Esophagus squamous epithelium (tissue), 5 donors: Measurements from ENCODE around the gene C10orf71. TPM values are rescaled to one million over a fixed set of nuclear protein-coding genes. Genes with fewer than 3 reads are reported as not detected.

Experiments
- DNase-seq: peaks from one replicate; lab custom pipeline; 2025; lab: John Stamatoyannopoulos, UW
- H3K27ac ChIP-seq, 4 donors: fragments of 200-600 bp; sonication (generic); one replicate each; pipeline ENCODE4 v1.5.1; 2016 to 2019; ENCODE audit warnings: mild to moderate bottlenecking in 1 of 4
- H3K27me3 ChIP-seq, 4 donors: fragments of 200-600 bp; sonication (generic); 1 replicate in 3 of 4; 2 replicates in 1 of 4; pipeline versions ENCODE4 v1.5.1 to v1.6.0; 2017 to 2021; ENCODE audit warnings: antibody characterized with exemption in 1 of 4
- H3K36me3 ChIP-seq, 3 donors: fragments of 200-600 bp; sonication (generic); one replicate each; pipeline ENCODE4 v1.5.1; 2016 to 2019
- H3K4me1 ChIP-seq, 3 donors: fragments of 200-600 bp; sonication (generic); one replicate each; pipeline ENCODE4 v1.5.1; 2017 to 2019
- H3K4me3 ChIP-seq, 4 donors: fragments of 200-600 bp; sonication (generic); 1 replicate in 3 of 4; 2 replicates in 1 of 4; pipeline ENCODE4 v1.5.1; 2016 to 2019; ENCODE audit warnings: mild to moderate bottlenecking in 2 of 4, moderate library complexity in 1 of 4
- H3K9me3 ChIP-seq, 3 donors: fragments of 200-600 bp; sonication (generic); one replicate each; pipeline ENCODE4 v1.5.1; 2016 to 2019
- CTCF ChIP-seq, 6 experiments: fragments of 450-650 bp in 4 of 6; fragments of 200-600 bp in 2 of 6; sonication (generic) in 2 of 6; IDR thresholded peaks; one replicate each; pipeline ENCODE4 v1.5.1; 2016 to 2019; ENCODE audit warnings: antibody characterized with exemption in 6 of 6, mild to moderate bottlenecking in 4 of 6, moderate library complexity in 4 of 6
- POLR2A ChIP-seq, 4 donors: fragments of 450-650 bp; IDR thresholded peaks; one replicate each; pipeline ENCODE4 v1.6.1; 2017; ENCODE audit warnings: antibody characterized with exemption in 4 of 4, mild to moderate bottlenecking in 4 of 4, moderate library complexity in 3 of 4
- WGBS, 2 donors: methylation state at CpG; one replicate each; pipeline ENCODE4 v1.1.5; 2018; 5-methylcytosine and 5-hydroxymethylcytosine counted together
- intact Hi-C: fragments of 100-400 bp; cut with DNase I; formaldehyde crosslinking; loops from one replicate; pipeline ENCODE4 v1.15.0; 2022
- total RNA-seq, 4 donors: library from RNA; depleted of rRNA; stranded (reverse); fragments of >200 nt; gene quantifications; one replicate each; pipeline ENCODE4 v1.1.0, GENCODE V29; 2016
- donor health status: DM: yes; HTN: yes; CAD: no.

Gene C10orf71
- total RNA-seq, 4 donors from 2014 or later, result under 0.01 TPM; not detected in 3

GRCh38 chr10:49318028-49318427 lies 19.1 kb downstream of the C10orf71 start:
- no peak for DNase-seq
- WGBS, 2 donors, result 78 to 82% methylated on average over 4 to 6 of the region's 6 CpGs
- Histone ChIP-seq H3K4me3 (no peak overlapping the region), H3K9me3 (no peaks in the 10 kb centered on the region), H3K27me3 (no peaks in the 10 kb centered on the region), H3K27ac (no peak overlapping the region), H3K36me3 (no peaks in the 10 kb centered on the region), H3K4me1 (no peaks in the 10 kb centered on the region)
- intact Hi-C loops, result no loop called here
- no peak for TF ChIP-seq CTCF (IDR thresholded peaks at IDR 0.05)
- no peak for TF ChIP-seq POLR2A (IDR thresholded peaks at IDR 0.05)

- no peaks in the 10 kb centered on the region for H3K4me1 ChIP-seq
- H3K27me3 ChIP-seq, result no peaks in the 10 kb centered on the region
- H3K36me3 ChIP-seq, result no peaks in the 10 kb centered on the region
- intact Hi-C loops, result no loop called here
- H3K9me3 ChIP-seq, result no peaks in the 10 kb centered on the region
- H3K27ac ChIP-seq, result no peak overlapping the region
- H3K4me3 ChIP-seq, result no peak overlapping the region
- no peak for DNase-seq
- TF ChIP-seq CTCF (IDR thresholded peaks at IDR 0.05) (no peak), POLR2A (IDR thresholded peaks at IDR 0.05) (no peak)
Observed at GRCh38 chr10:49318755-49319154, 19.8 kb downstream of the C10orf71 start.

- Histone ChIP-seq H3K27me3 (no peaks in the 10 kb centered on the region), H3K4me3 (no peak overlapping the region), H3K36me3 (no peaks in the 10 kb centered on the region), H3K4me1 (no peaks in the 10 kb centered on the region), H3K9me3 (no peaks in the 10 kb centered on the region), H3K27ac (no peak overlapping the region)
- no peak for DNase-seq
- intact Hi-C loops, result no loop called here
- WGBS, 2 donors, result 70 to 100% methylated on average over 1 of the region's 1 CpG
- TF ChIP-seq CTCF (IDR thresholded peaks at IDR 0.05) (no peak), POLR2A (IDR thresholded peaks at IDR 0.05) (no peak)
Observed at GRCh38 chr10:49319206-49319605, 20.2 kb downstream of the C10orf71 start.

GRCh38 chr10:49320191-49320590 lies 21.2 kb downstream of the C10orf71 start:
- 70 to 83% methylated on average over 1 to 2 of the region's 2 CpGs for WGBS, 2 donors
- intact Hi-C loops, result no loop called here
- Histone ChIP-seq H3K9me3 (no peaks in the 10 kb centered on the region), H3K4me1 (no peaks in the 10 kb centered on the region), H3K27me3 (no peaks in the 10 kb centered on the region), H3K4me3 (no peak overlapping the region), H3K27ac (no peak overlapping the region), H3K36me3 (no peaks in the 10 kb centered on the region)
- TF ChIP-seq CTCF (IDR thresholded peaks at IDR 0.05), result no peak
- TF ChIP-seq POLR2A (IDR thresholded peaks at IDR 0.05), result no peak
- no peak for DNase-seq

GRCh38 chr10:49321021-49321420 lies 22.1 kb downstream of the C10orf71 start:
- Histone ChIP-seq H3K27me3 (no peaks in the 10 kb centered on the region), H3K27ac (no peak overlapping the region), H3K4me3 (no peak overlapping the region), H3K4me1 (no peaks in the 10 kb centered on the region), H3K36me3 (no peaks in the 10 kb centered on the region), H3K9me3 (no peaks in the 10 kb centered on the region)
- TF ChIP-seq CTCF (IDR thresholded peaks at IDR 0.05) (no peak), POLR2A (IDR thresholded peaks at IDR 0.05) (no peak)
- DNase-seq, result no peak
- 55 to 59% methylated on average over 3 of the region's 3 CpGs for WGBS, 2 donors
- intact Hi-C loops, result no loop called here
